Endothelial cell of umbilical vein (primary cell): ENCODE results near the gene PEG3. TPM values are rescaled to one million over a fixed set of nuclear protein-coding genes. Genes with fewer than 3 reads are reported as not detected.

Experiments used
- BruUV-seq: library from RNA; stranded (reverse); fragments of 400-500 nt; replicated peaks from 2 replicates; lab custom pipeline; 2021; lab: Mats Ljungman, UMichigan
- CTCF ChIA-PET: fragments of 300-600, 350-600 bp; sonication (Branson Sonifier 250); formaldehyde crosslinking; loops from one replicate; lab custom pipeline; 2021; ENCODE audit warnings: antibody characterized with exemption, inconsistent platforms; lab: Charles Lee
- POLR2A ChIA-PET: fragments of 300-600, 350-600 bp; sonication (Branson Sonifier 250); formaldehyde crosslinking; loops from one replicate; lab custom pipeline; 2021; ENCODE audit warnings: antibody characterized with exemption, inconsistent platforms; lab: Charles Lee
- DNase-seq: peaks from one replicate; pipeline ENCODE4 v3.0.0-alpha.2; 2011; ENCODE audit warnings: low read depth, low spot score
- FAIRE-seq: peaks from 2 replicates; lab custom pipeline; 2011; peaks lifted over from hg19 to GRCh38; lab: Jason Lieb, UNC
- H2AFZ ChIP-seq: 2 replicates; pipeline ENCODE4 v1.6.0; 2012; ENCODE audit warnings: low read depth, low read length, control low read depth, inconsistent platforms
- H3K27ac ChIP-seq: 2 replicates; pipeline ENCODE4 v1.5.1; 2011; ENCODE audit warnings: low read depth, mild to moderate bottlenecking, control low read depth, low read length, moderate library complexity; ENCODE audit not compliant: insufficient read depth
- H3K27me3 ChIP-seq, 2 experiments: 2 replicates each; pipeline versions ENCODE4 v1.6.0 to v1.6.1; 2011; ENCODE audit warnings: low read length in 2 of 2, mixed read lengths in 1 of 2; ENCODE audit not compliant: control insufficient read depth in 2 of 2, insufficient read depth in 2 of 2
- H3K36me3 ChIP-seq, 2 experiments: 2 replicates in 1 of 2; 3 replicates in 1 of 2; pipeline ENCODE4 v1.5.1; 2011; ENCODE audit warnings: low read length in 2 of 2, mild to moderate bottlenecking in 1 of 2, moderate library complexity in 1 of 2; ENCODE audit not compliant: control insufficient read depth in 2 of 2, insufficient read depth in 2 of 2; ENCODE audit errors: extremely low read depth in 1 of 2
- H3K4me1 ChIP-seq: 3 replicates; pipeline ENCODE4 v1.5.1; 2011; ENCODE audit warnings: mild to moderate bottlenecking, low read length; ENCODE audit not compliant: control insufficient read depth, insufficient read depth; ENCODE audit errors: extremely low read depth
- H3K4me2 ChIP-seq: 2 replicates; pipeline ENCODE4 v1.6.1; 2011; ENCODE audit warnings: low read length, control low read depth, mixed read lengths; ENCODE audit not compliant: insufficient read depth
- H3K4me3 ChIP-seq, 3 experiments: fragments of 200-600 bp in 1 of 3; sonication (generic), shearing (Covaris generic) in 1 of 3; replicated peaks in 1 of 3; 2 replicates each; pipeline ENCODE4 v1.5.1; 2011 to 2016; ENCODE audit warnings: control low read depth in 3 of 3, low read length in 3 of 3, mild to moderate bottlenecking in 2 of 3, inconsistent platforms in 1 of 3, low read depth in 1 of 3, moderate library complexity in 1 of 3; ENCODE audit not compliant: insufficient read depth in 1 of 3
- H3K79me2 ChIP-seq: 2 replicates; pipeline ENCODE4 v1.6.0; 2012; ENCODE audit warnings: low read length, inconsistent platforms; ENCODE audit not compliant: control insufficient read depth, insufficient read depth
- H3K9ac ChIP-seq: replicated peaks from 2 replicates; pipeline ENCODE3; 2011; ENCODE audit warnings: low read length, control low read depth; ENCODE audit not compliant: insufficient read depth; ENCODE audit errors: extremely low read depth
- H3K9me1 ChIP-seq: replicated peaks from 3 replicates; pipeline ENCODE4 v1.6.0; 2011; ENCODE audit warnings: mild to moderate bottlenecking, low read length; ENCODE audit not compliant: control insufficient read depth, insufficient read depth; ENCODE audit errors: extremely low read depth
- H3K9me3 ChIP-seq: replicated peaks from 2 replicates; pipeline ENCODE4 v1.5.1; 2012; ENCODE audit warnings: low read length, inconsistent platforms; ENCODE audit not compliant: control insufficient read depth, insufficient read depth
- H4K20me1 ChIP-seq: replicated peaks from 2 replicates; pipeline ENCODE3; 2011; ENCODE audit warnings: mild to moderate bottlenecking, low read length; ENCODE audit not compliant: control insufficient read depth, insufficient read depth; ENCODE audit errors: extremely low read depth
- CTCF ChIP-seq, 2 donors: IDR thresholded peaks; 1 replicate in 1 of 2; 2 replicates in 1 of 2; pipeline ENCODE4 v1.5.1; 2011; ENCODE audit warnings: low read length in 2 of 2, mild to moderate bottlenecking in 2 of 2, moderate library complexity in 2 of 2, control low read depth in 1 of 2, inconsistent platforms in 1 of 2, low read depth in 1 of 2; ENCODE audit not compliant: insufficient read depth in 1 of 2; ENCODE audit errors: extremely low read depth in 1 of 2
- EZH2 ChIP-seq: IDR thresholded peaks from 2 replicates; pipeline ENCODE4 v1.6.1; 2012; ENCODE audit warnings: borderline replicate concordance, low read depth, mild to moderate bottlenecking, moderate library complexity, low read length, inconsistent platforms; ENCODE audit not compliant: severe bottlenecking
- FOS ChIP-seq: IDR thresholded peaks from 2 replicates; pipeline ENCODE4 v1.6.1; 2011; ENCODE audit warnings: mild to moderate bottlenecking, low read length, moderate library complexity, borderline replicate concordance; ENCODE audit not compliant: insufficient read depth
- GATA2 ChIP-seq: IDR thresholded peaks from 2 replicates; pipeline ENCODE4 v1.7.0; 2011; ENCODE audit warnings: low read depth, mild to moderate bottlenecking, moderate library complexity, mixed read lengths, low read length; ENCODE audit not compliant: insufficient read length, insufficient read depth
- JUN ChIP-seq: IDR thresholded peaks from 2 replicates; pipeline ENCODE4 v1.6.1; 2011; ENCODE audit warnings: borderline replicate concordance, low read depth; ENCODE audit not compliant: insufficient read length, insufficient read depth
- MYC ChIP-seq: IDR thresholded peaks from one replicate; pipeline ENCODE4 v1.6.1; 2011; ENCODE audit warnings: mild to moderate bottlenecking, low read depth, low read length
- POLR2A ChIP-seq: IDR thresholded peaks from 2 replicates; pipeline ENCODE4 v1.6.1; 2012; ENCODE audit warnings: low read depth, mild to moderate bottlenecking, control low read depth, low read length
- POLR2AphosphoS5 ChIP-seq: IDR thresholded peaks from 2 replicates; pipeline ENCODE4 v1.6.1; 2012; ENCODE audit warnings: low read depth, mild to moderate bottlenecking, control low read depth, low read length, moderate library complexity; ENCODE audit not compliant: insufficient read depth
- dilution Hi-C: fragments of 300-500 bp; cut with MboI; formaldehyde crosslinking; loops from one replicate; pipeline ENCODE4 v1.15.0; 2019; ENCODE audit warnings: low sequenced_read_pairs; ENCODE audit not compliant: extremely low pct_ligation_motif_present
- intact Hi-C: fragments of 100-400 bp; cut with micrococcal nuclease; formaldehyde crosslinking; loops from one replicate; pipeline ENCODE4 v1.10.0; 2022
- polyA plus RNA-seq, 4 experiments: library from polyadenylated mRNA; depleted of rRNA in 3 of 4; stranded (reverse) in 3 of 4; unstranded in 1 of 4; fragments of >200 nt; gene quantifications; 2 replicates each; pipeline versions ENCODE4 v1.2.1 to v1.2.3, GENCODE V29; 2011 to 2012; ENCODE audit warnings: missing spikeins in 1 of 4
- total RNA-seq: library from RNA; stranded (reverse); gene quantifications from 2 replicates; pipeline ENCODE4 v1.2.3, GENCODE V29; 2021
- TF ChIP-seq, protein P1 (sequence below): IDR thresholded peaks from 2 replicates; pipeline ENCODE4 v1.6.1; 2011; ENCODE audit not compliant: insufficient read depth, insufficient read length

The PEG3 gene
- total and polyA plus RNA-seq, 2 donors (not counting 3 experiments of a cell fraction or from before 2014, with no cell fraction given), result 0.27 TPM; not detected in 1

DNA sequence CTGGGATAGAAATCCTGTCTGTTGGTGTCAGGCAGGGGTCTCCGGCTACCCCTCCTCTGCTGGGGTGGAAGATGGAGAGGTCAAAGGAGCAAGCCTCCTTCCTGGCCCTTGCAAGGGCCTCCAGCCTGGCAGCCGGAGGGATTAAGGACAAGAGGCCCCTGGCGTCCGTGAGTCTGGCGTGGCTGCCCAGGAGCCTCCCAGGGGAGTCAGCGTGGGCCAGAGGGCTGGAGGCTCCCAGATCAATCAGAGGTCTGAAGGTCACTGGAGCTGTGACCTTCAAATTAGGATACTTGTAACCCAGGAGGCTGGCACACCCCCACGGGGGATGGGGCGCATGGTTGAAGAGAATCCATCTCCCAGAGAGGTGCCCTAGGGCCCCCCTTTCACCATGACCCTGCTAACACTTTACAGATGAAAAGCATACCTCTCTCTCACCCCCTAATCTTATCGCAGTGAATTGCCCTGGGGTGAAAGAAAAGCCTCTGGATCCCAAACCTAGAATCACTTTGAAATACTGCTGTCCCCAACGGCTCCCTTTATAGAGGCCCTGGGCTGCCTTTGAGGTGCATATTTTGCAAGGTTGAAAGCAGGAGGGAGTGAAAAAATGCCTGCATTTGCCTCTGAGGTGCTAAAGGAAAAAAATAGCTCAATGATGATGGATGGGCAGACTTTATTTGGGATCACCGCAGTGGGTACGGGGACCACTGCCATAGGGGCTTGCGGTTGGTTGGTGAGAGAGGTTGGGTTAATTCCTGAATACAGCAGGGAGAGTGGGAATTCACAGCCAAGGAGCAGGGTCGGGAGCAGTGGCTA is 44.9 kb upstream of the PEG3 start:
- Histone ChIP-seq H3K9ac (no peak overlapping the region), H3K4me3 (no peak overlapping the region), H3K4me1 (no peaks in the 10 kb centered on the region), H3K9me1 (no peaks in the 10 kb centered on the region), H4K20me1 (no peaks in the 10 kb centered on the region), H3K27ac (no peak overlapping the region), H3K79me2 (no peaks in the 10 kb centered on the region), H3K4me2 (no peak overlapping the region), H3K27me3 (no peaks in the 10 kb centered on the region), H3K9me3 (peaks cover 6% of the 10 kb centered on the region), H2AFZ (no peak overlapping the region), H3K36me3 (no peaks in the 10 kb centered on the region)
- intact Hi-C loops, result no loop called here
- dilution Hi-C loops, result no loop called here
- DNase-seq (no peak), FAIRE-seq (no peak)
- ChIA-PET POLR2A (no interaction called here), CTCF (no interaction called here)
- TF ChIP-seq POLR2AphosphoS5 (no peak), EZH2 (no peak), GATA2 (no peak), CTCF (IDR thresholded peaks at IDR 0.05; ENCODE audit: extremely low read depth in 1 of 2, insufficient read depth in 1 of 2, low read depth in 1 of 2, low read length in 2 of 2) (no peak), FOS (no peak), MYC (no peak), POLR2A (no peak), JUN (no peak)
- TF ChIP-seq, protein P1, sequence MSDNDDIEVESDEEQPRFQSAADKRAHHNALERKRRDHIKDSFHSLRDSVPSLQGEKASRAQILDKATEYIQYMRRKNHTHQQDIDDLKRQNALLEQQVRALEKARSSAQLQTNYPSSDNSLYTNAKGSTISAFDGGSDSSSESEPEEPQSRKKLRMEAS, result no peak
- BruUV-seq, result no TSS peak
